NOMO-1 treated with dmso at 0.1 percent for 144 hours (cell line): ENCODE data around the gene SMAD4.

Experiments
- DNase-seq: peaks from one replicate; lab custom pipeline; 2025; ENCODE audit not compliant: unreplicated experiment; lab: John Stamatoyannopoulos, UW

Gene SMAD4

GRCh38 chr18:51020536-51020935, 9.5 kb upstream of the SMAD4 start:
- DNase-seq = no peak

- no peak for DNase-seq
These were observed 8.6 kb upstream of the SMAD4 start for GRCh38 chr18:51021226-51021965.

GRCh38 chr18:51025512-51025911, 4.5 kb upstream of the SMAD4 start:
- no peak for DNase-seq

GRCh38 chr18:51028201-51028805, 1.7 kb upstream of the SMAD4 start:
- DNase-seq = peak; percentile 24

GRCh38 chr18:51029378-51029693, 677 bp upstream of the SMAD4 start:
- no peak for DNase-seq

GRCh38 chr18:51030537-51031258, 685 bp downstream of the SMAD4 start:
- peak; percentile 29 for DNase-seq

- DNase-seq = no peak
These were observed 2.2 kb downstream of the SMAD4 start for GRCh38 chr18:51032193-51032592.

GRCh38 chr18:51037230-51037629, 7.2 kb downstream of the SMAD4 start:
- no peak for DNase-seq

- no peak for DNase-seq
These were observed 8.1 kb downstream of the SMAD4 start for GRCh38 chr18:51038110-51038509.

GRCh38 chr18:51039138-51040112, 9.4 kb downstream of the SMAD4 start:
- DNase-seq = no peak

- DNase-seq = no peak
These were observed 11.8 kb downstream of the SMAD4 start for GRCh38 chr18:51041677-51042352.

GRCh38 chr18:51044928-51045585, 15.0 kb downstream of the SMAD4 start:
- no peak for DNase-seq

GRCh38 chr18:51048190-51048589, 18.2 kb downstream of the SMAD4 start:
- no peak for DNase-seq

GRCh38 chr18:51049137-51049536, 19.1 kb downstream of the SMAD4 start:
- DNase-seq = no peak

- DNase-seq = peak; percentile 9
These were observed 21.2 kb downstream of the SMAD4 start for GRCh38 chr18:51051105-51051712.

GRCh38 chr18:51053814-51054213, 23.8 kb downstream of the SMAD4 start:
- no peak for DNase-seq

GRCh38 chr18:51054764-51055163, 24.8 kb downstream of the SMAD4 start:
- DNase-seq = no peak

GRCh38 chr18:51059969-51060368, 30.0 kb downstream of the SMAD4 start:
- DNase-seq = no peak

- no peak for DNase-seq
These were observed 34.2 kb downstream of the SMAD4 start for GRCh38 chr18:51064256-51064655.

GRCh38 chr18:51066273-51066672, 36.3 kb downstream of the SMAD4 start:
- no peak for DNase-seq
